Gastroesophageal sphincter (tissue), 4 donors: ENCODE measurements around the gene C3. TPM values are rescaled to one million over a fixed set of nuclear protein-coding genes. Genes with fewer than 3 reads are reported as not detected.
"Not testable (repeated sequence)": the region's sequence is repeated elsewhere in the genome, so short reads cannot be mapped to it uniquely, and the experiment has no call there.

Experiments used
- ATAC-seq: fragments of 150-250 bp; one replicate; pipeline ENCODE4 v1.9.1; 2016; ENCODE audit warnings: mild to moderate bottlenecking, moderate library complexity
- H3K27ac ChIP-seq, 4 donors: fragments of 200-600 bp; sonication (generic) in 3 of 4; 1 replicate in 3 of 4; 2 replicates in 1 of 4; pipeline ENCODE4 v1.5.1; 2016 to 2019
- H3K27me3 ChIP-seq: fragments of 200-600 bp; sonication (generic); one replicate; pipeline ENCODE4 v1.5.1; 2019
- H3K36me3 ChIP-seq, 2 donors: fragments of 200-600 bp; sonication (generic); one replicate each; pipeline ENCODE4 v1.5.1; 2019; ENCODE audit warnings: control low read depth in 1 of 2
- H3K4me1 ChIP-seq, 3 donors: fragments of 200-600 bp; sonication (generic); 1 replicate in 2 of 3; 2 replicates in 1 of 3; pipeline ENCODE4 v1.5.1; 2016 to 2019; ENCODE audit warnings: control low read depth in 2 of 3
- H3K4me3 ChIP-seq, 2 donors: fragments of 200-600 bp; sonication (generic); one replicate each; pipeline ENCODE4 v1.5.1; 2019; ENCODE audit warnings: mild to moderate bottlenecking in 1 of 2, moderate library complexity in 1 of 2
- H3K9me3 ChIP-seq, 3 donors: fragments of 200-600 bp; sonication (generic); one replicate each; pipeline ENCODE4 v1.5.1; 2017 to 2019; ENCODE audit warnings: control low read depth in 2 of 3
- EP300 ChIP-seq: sonication (generic); formaldehyde crosslinking; IDR thresholded peaks from one replicate; pipeline ENCODE4 v1.6.1; 2017; ENCODE audit warnings: antibody characterized with exemption, mild to moderate bottlenecking
- POLR2A ChIP-seq, 2 donors: fragments of 450-650 bp; IDR thresholded peaks; one replicate each; pipeline ENCODE4 v1.6.1; 2017; ENCODE audit warnings: antibody characterized with exemption in 2 of 2, mild to moderate bottlenecking in 2 of 2, moderate library complexity in 1 of 2
- POLR2AphosphoS5 ChIP-seq: sonication (generic); formaldehyde crosslinking; IDR thresholded peaks from one replicate; pipeline ENCODE4 v1.6.1; 2017; ENCODE audit warnings: antibody characterized with exemption
- WGBS, 2 donors: methylation state at CpG; one replicate each; pipeline ENCODE4 v1.1.5; 2018; ENCODE audit warnings: low coverage in 1 of 2; 5-methylcytosine and 5-hydroxymethylcytosine counted together
- total RNA-seq, 4 donors: library from RNA; depleted of rRNA; stranded (reverse); fragments of >200 nt; gene quantifications; one replicate each; pipeline ENCODE4 v1.1.0, GENCODE V29; 2016
- TF ChIP-seq, protein P1 (sequence below), 4 experiments: fragments of 200-600 bp in 2 of 4; fragments of 450-650 bp in 2 of 4; sonication (generic) in 1 of 4; IDR thresholded peaks; one replicate each; pipeline ENCODE4 v1.5.1; 2017 to 2019; ENCODE audit warnings: antibody characterized with exemption in 4 of 4, mild to moderate bottlenecking in 2 of 4, moderate library complexity in 2 of 4

The C3 gene
- total RNA-seq, 4 donors from 2014 or later: 246 to 757 (median 594) TPM

DNA sequence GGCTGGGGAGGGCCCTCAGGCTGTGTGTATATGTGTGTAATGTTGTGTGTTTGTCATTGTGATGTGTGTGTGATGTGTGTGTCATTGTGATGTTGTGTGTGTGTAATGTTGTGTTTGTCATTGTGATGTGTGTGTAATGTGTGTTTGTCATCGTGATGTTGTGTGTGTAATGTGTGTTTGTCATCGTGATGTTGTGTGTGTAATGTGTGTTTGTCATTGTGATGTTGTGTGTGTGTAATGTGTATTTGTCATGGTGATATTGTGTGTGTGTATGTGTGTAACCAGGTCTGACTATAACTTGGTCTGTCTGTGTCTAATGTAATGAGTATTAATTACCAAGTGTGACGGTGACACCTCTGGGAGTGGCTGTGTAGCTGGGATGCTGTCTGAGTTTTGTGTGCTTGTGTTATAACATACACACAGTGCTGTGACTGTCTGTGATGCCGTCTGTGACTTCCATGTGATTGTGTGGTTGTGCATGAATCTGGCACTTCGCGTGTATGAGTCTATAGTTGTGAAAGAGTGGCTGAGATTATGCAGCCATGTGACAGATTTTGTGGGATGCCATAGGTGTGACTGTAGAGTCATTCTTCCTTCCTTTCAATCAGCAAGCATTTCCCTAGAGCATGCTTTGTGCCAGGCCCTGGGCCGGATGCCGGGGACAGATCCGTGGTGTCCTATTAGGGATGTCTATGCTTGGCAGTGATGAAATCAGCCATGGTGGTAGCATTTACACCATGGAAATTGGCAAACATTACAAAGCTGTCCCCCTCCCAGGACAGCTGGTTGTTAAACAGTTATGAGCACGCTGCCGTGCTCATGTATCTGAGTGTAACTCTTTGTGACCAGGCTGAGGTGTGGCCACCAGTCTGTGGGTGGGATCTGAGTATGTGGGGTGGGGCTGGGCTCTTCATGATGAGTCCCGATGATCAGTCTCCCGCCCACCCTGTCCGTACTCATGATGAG is 56.9 kb downstream of the C3 start:
- H3K4me1 ChIP-seq: no peaks in the 10 kb centered on the region
- TF ChIP-seq, protein P1, sequence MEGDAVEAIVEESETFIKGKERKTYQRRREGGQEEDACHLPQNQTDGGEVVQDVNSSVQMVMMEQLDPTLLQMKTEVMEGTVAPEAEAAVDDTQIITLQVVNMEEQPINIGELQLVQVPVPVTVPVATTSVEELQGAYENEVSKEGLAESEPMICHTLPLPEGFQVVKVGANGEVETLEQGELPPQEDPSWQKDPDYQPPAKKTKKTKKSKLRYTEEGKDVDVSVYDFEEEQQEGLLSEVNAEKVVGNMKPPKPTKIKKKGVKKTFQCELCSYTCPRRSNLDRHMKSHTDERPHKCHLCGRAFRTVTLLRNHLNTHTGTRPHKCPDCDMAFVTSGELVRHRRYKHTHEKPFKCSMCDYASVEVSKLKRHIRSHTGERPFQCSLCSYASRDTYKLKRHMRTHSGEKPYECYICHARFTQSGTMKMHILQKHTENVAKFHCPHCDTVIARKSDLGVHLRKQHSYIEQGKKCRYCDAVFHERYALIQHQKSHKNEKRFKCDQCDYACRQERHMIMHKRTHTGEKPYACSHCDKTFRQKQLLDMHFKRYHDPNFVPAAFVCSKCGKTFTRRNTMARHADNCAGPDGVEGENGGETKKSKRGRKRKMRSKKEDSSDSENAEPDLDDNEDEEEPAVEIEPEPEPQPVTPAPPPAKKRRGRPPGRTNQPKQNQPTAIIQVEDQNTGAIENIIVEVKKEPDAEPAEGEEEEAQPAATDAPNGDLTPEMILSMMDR (IDR thresholded peaks at IDR 0.05): no peak
- TF ChIP-seq POLR2A (IDR thresholded peaks at IDR 0.05) (no peak), EP300 (no peak), POLR2AphosphoS5 (no peak)
- peaks cover 0 to 7% (median 0%) of the 10 kb centered on the region in 3 donors for H3K9me3 ChIP-seq
- no peak overlapping the region for H3K4me3 ChIP-seq
- H3K27ac ChIP-seq: no peak overlapping the region
- WGBS, 2 donors: 78 to 84% methylated on average over 4 of the region's 14 CpGs
- ATAC-seq: no peak
- H3K36me3 ChIP-seq: no peaks in the 10 kb centered on the region
- peaks cover 77% of the 10 kb centered on the region for H3K27me3 ChIP-seq

DNA sequence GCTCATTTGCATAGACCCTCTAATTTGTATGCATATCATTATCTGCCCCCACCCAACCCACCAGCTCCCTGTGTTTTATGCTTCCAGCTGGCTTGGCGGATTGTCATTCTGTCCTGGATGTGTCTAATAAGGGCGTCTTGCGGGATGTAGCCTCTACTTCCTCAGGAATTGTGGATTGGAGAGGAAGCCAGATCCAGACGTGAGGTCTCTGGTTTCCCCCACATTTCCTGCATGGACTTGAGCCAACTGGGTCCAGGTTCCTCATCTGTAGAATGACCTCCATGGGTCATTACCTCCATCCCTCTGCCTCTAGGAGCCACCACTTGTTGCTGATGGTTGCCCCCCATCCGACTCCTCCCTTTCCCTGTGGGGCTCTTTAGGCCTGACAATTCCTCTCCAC is 57.7 kb downstream of the C3 start:
- Histone ChIP-seq H3K27ac (no peak overlapping the region), H3K36me3 (no peaks in the 10 kb centered on the region), H3K9me3 (peaks cover 0 to 7% (median 0%) of the 10 kb centered on the region in 3 donors), H3K4me1 (no peaks in the 10 kb centered on the region), H3K4me3 (no peak overlapping the region), H3K27me3 (peaks cover 79% of the 10 kb centered on the region)
- TF ChIP-seq POLR2AphosphoS5 (no peak), POLR2A (IDR thresholded peaks at IDR 0.05) (no peak), EP300 (no peak)
- TF ChIP-seq, protein P1 (IDR thresholded peaks at IDR 0.05): no peak
- WGBS, 2 donors: 54 to 71% methylated on average over 3 to 5 of the region's 5 CpGs
- ATAC-seq: no peak

DNA sequence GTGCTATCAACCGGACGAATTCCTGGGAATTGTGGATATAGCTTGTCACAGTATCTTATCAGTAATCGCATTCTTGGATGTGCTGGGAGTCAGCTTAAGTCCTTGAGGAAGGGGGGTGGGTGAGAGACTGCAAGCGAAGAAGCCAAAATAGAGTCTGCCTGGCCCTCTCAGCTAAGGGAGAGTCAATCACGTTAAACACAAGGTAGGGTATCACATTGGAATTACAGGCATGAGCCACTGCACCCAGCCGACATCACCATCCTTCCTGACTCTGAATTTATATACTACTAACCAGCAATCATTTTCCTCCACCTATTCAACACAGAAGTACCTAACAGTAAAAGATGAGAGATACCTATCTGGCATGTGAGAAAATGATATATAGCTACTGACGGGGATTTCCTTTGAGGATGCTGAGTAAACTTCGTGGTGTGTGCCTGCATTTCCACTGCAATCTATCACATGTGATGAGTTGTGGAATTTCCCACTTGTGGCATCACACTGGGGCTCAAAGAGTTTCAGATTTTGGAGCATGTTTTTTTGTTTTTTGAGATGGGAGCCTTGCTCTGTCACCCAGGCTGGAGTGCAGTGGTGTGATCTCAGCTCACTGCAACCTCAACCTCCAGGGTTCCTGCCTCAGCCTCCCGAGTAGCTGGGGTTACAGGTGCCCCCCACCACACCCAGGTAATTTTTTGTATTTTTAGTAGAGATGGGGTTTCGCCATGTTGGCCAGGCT is 58.8 kb downstream of the C3 start:
- peaks cover 83% of the 10 kb centered on the region for H3K27me3 ChIP-seq
- H3K4me1 ChIP-seq, H3K4me3 ChIP-seq, H3K27ac ChIP-seq, H3K36me3 ChIP-seq, H3K9me3 ChIP-seq, ATAC-seq: not testable (repeated sequence)
- WGBS, 2 donors: 24% methylated on average over 3 to 9 of the region's 10 CpGs

DNA sequence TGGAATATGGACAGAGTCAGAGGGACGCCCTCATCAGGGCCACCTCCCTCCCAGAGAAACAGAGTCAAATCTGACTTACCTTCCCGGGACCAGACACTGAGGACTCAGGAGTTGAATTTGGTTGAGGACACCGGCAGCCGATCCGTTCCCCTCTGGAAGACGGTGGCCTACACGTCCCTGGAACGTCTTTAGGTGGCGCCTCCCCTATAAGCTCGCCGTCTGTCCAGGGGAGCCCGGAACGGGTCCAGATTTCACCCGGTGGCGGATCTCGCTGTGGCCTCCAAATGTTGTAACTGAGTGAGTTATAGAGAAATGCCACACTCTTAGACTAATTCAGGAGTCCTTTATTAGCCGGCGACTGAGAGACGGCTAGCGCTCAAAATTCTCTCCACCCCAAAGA is 59.5 kb downstream of the C3 start:
- ATAC-seq: no peak
- WGBS, 2 donors: 30% methylated on average over 3 of the region's 20 CpGs; no CpG with 5 or more reads in 1 of the 2 donors
- H3K9me3 ChIP-seq: peaks cover 0 to 7% (median 0%) of the 10 kb centered on the region in 3 donors
- H3K36me3 ChIP-seq: no peaks in the 10 kb centered on the region
- peaks cover 90% of the 10 kb centered on the region for H3K27me3 ChIP-seq
- TF ChIP-seq POLR2AphosphoS5: no peak
- TF ChIP-seq POLR2A (IDR thresholded peaks at IDR 0.05): no peak
- no peak for TF ChIP-seq EP300
- TF ChIP-seq, protein P1 (IDR thresholded peaks at IDR 0.05): no peak
- no peak overlapping the region for H3K4me3 ChIP-seq
- H3K27ac ChIP-seq: no peak overlapping the region
- no peaks in the 10 kb centered on the region for H3K4me1 ChIP-seq

DNA sequence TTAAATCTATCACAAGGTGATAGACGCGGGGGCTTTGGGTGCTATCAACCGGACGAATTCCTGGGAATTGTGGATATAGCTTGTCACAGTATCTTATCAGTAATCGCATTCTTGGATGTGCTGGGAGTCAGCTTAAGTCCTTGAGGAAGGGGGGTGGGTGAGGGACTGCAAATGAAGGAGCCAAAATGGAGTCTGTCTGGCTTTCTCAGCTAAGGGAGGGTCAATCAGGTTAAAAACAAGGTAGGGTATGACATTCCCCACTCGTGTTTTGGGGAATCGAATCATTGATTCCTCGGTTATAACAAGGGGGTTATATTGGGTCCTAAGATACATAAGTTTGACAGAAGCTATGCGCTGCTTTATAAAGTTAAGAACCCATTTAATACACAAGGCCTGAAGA is 64.1 kb downstream of the C3 start:
- ATAC-seq, H3K36me3 ChIP-seq, H3K27ac ChIP-seq, H3K4me3 ChIP-seq, H3K4me1 ChIP-seq: not testable (repeated sequence)
- peaks cover 85% of the 10 kb centered on the region for H3K27me3 ChIP-seq
- WGBS, 2 donors: 58 to 65% methylated on average over 4 to 6 of the region's 9 CpGs
- H3K9me3 ChIP-seq: peaks cover 0 to 13% (median 0%) of the 10 kb centered on the region in 3 donors
